CD4-positive, alpha-beta T cell treated with Interleukin-10 for 1 hour (primary cell): ENCODE results near the gene PITPNM3.

Experiments
- DNase-seq: peaks from one replicate; pipeline ENCODE4 v3.0.0-alpha.2; 2020

Gene PITPNM3

GRCh38 chr17:6435968-6436367 lies 120.4 kb downstream of the PITPNM3 start:
- peak; percentile 68 for DNase-seq

GRCh38 chr17:6435051-6435450 lies 121.3 kb downstream of the PITPNM3 start, which contains the start of gene AIPL1:
AIPL1 (minus strand) TSS chr17:6435121; CDS start chr17:6435104, 17 bp downstream.
- DNase-seq, result no peak

GRCh38 chr17:6430769-6431168 lies 125.6 kb downstream of the PITPNM3 start:
- DNase-seq, result no peak

- no peak for DNase-seq
Observed at GRCh38 chr17:6429266-6429665, 127.1 kb downstream of the PITPNM3 start.

- DNase-seq, result no peak
Observed at GRCh38 chr17:6428207-6428965, 128.0 kb downstream of the PITPNM3 start.

- peak; percentile 60 for DNase-seq
Observed at GRCh38 chr17:6427279-6427781, 129.0 kb downstream of the PITPNM3 start.

GRCh38 chr17:6426356-6427101 lies 129.8 kb downstream of the PITPNM3 start:
- DNase-seq, result no peak

- no peak for DNase-seq
Observed at GRCh38 chr17:6425407-6425806, 130.9 kb downstream of the PITPNM3 start.

- no peak for DNase-seq
Observed at GRCh38 chr17:6423931-6424330, 132.4 kb downstream of the PITPNM3 start.

- DNase-seq, result no peak
Observed at GRCh38 chr17:6422654-6423241, 133.6 kb downstream of the PITPNM3 start.

- peak; percentile 73 for DNase-seq
Observed at GRCh38 chr17:6421700-6422604, 134.4 kb downstream of the PITPNM3 start.

GRCh38 chr17:6420173-6420641 lies 136.1 kb downstream of the PITPNM3 start:
- no peak for DNase-seq

- DNase-seq, result no peak
Observed at GRCh38 chr17:6415616-6416015, 140.7 kb downstream of the PITPNM3 start.

GRCh38 chr17:6413065-6413464 lies 143.3 kb downstream of the PITPNM3 start:
- DNase-seq, result no peak

GRCh38 chr17:6408735-6409134 lies 147.6 kb downstream of the PITPNM3 start:
- DNase-seq, result no peak

GRCh38 chr17:6408276-6408675 lies 148.1 kb downstream of the PITPNM3 start:
- DNase-seq, result no peak

- no peak for DNase-seq
Observed at GRCh38 chr17:6402258-6402657, 154.1 kb downstream of the PITPNM3 start.
